Hematopoietic multipotent progenitor cell treated with erythropoietin and hydrocortisone succinate and interleukin-3 and kit ligand, for 17 days (in vitro differentiated cells): ENCODE data around the gene KCNN3.

Source experiments
- DNase-seq: peaks from one replicate; pipeline ENCODE4 v3.0.0-alpha.2; 2015; ENCODE audit warnings: low spot score

The KCNN3 gene

DNA sequence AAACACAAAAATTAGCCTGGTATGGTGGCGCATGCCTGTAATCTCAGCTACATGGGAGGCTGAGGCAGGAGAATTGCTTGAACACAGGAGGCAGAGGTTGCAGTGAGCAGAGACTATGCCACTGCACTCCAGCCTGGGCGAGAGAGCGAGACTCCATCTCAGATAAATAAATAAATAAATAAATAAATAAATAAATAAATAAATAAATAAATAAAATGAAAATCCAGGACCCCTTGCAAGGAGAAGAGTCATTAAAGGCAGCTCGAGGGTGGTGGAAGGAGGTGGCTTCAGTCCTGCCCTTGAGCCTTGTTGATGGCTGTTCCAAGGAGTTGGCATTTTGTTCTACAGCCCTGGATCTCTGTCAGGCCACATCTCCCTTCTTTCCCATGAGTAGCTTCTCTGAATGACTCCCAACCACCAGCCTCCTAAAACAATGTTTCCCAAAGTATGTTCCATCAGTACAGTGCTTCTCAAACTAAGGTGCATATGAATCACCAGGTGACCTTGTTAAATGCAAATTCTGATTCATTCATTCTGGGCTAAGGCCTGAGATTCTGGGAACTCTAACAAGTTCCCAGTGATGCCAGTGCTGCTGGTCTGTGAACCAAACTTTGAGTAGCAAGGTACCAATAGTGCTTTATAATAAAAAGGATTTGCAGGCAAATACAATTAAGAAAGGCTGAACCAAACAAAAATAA, 99.0 kb downstream of the KCNN3 start:
- no peak for DNase-seq

DNA sequence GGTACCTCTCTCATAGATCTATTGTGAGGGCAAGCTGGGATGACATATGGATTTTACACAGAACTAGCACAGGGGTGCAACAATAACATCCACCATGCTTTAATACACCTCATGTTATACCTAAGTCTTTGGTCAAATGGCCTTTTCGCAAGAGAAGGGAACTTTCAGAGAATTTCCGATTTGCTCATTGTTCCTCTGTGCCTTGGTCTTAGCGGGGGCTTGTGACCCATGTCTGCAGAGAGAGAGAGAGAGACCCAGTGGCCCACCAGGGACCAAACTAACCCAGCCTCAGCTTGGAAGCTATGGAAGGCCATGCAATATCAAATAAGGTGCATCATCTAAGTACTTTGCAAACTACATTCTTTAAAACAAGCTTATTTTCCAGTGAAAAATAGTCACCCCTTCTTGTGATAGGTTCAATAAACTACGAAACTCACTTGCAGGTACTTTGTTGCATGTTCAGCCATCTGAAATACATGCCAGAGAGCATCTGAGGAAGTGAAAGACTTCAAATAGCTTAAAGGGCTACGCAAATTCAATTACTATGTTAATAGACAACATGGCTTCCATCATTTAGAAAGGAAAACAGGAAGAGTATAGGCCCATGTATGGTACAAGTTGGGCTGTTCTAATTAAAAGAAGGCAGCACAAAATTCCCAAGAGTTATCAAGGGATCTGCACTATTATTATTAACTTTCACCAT, 100.7 kb downstream of the KCNN3 start:
- no peak for DNase-seq

DNA sequence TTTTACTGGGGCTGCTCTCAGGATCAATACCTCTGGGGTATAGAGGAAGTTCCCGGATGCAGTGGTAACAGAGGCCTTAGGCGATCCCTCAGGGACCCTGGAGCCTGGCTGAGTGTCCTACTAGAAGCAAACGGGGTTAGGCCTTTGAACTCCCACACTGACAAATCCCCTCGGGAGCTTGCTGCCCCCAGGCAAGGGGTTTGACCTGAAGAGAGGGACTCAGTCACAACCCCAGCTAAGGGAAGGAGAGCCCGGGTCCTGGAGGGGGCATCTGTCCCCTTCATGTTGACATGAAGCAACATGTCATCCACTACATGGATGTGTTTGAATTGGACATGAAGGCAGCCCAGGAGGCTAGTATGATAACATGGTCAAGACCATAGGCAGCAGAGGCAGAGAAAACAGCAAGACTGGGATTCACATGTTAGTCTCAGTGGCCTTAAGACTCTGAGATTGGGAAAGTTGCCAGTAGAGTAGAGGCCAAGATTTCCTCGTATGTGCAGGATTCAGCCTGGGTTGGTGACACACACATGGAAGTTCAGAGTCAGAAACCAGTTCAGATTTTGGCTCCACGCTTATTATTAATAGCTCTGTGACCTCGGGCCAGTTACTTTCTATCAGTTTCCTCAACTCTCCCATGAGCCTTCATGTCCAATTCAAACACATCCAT, 101.5 kb downstream of the KCNN3 start:
- DNase-seq, result no peak

DNA sequence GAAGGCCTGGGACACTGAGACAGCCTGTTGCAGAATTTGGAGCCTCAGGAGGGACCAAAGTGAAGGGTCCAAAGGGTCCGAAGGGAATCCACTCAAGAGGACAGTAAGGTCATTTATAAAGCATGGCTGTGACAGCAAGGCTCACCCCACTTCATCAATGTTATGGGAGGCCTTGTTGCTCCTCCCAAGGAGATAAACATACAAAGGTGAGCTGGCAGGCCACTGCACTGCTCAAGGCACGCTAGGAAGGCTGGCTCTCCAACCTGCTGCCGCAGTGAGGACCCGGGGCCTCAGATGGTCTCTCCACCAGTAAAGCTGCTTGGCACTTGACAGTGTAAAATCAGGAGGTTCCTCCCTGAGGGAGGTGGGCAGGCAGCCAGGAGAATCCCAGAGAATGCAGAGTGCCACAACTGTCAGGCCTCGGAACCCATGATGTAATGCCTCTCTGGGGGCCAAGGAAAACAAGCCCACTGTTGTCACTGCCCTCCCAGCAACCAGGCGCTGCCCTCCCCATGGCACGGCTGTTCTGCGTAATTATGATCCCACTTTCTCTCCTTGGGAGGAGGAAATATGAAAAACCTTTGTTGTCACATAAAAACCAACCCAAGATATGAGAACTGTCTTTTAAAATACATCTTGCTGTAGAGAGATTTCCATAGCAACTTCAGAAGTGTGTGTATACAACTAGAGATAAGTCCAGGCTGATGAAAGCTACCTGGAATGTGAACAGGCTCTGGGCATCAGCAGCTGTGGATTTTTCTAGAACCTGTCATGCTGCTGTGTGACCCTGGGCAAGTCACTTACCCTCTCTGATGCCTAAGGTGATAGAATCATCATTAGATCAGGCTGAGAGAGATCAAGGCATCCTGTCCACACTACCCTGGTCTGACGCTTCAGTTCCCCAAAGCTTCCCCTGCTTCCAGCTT, 102.5 kb downstream of the KCNN3 start:
- no peak for DNase-seq

DNA sequence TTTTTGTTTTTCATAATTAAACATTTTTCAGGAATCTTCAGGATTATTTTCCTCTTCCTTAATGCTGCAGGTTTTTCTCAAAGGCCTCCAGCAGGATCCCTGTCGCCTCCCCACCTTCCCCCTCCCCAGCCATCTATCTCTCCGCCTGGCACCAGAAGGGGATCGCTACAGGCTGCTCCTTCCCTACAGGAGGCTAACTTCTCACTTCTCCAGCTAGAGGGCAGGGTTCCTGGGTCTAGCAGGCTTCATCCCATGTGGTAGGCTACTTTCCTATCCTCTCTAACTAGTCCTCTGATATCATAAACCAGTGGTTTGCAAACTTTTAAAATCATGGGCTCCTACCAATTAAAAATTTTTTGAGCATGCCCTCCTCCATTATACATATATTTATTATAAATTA, 104.1 kb downstream of the KCNN3 start:
- no peak for DNase-seq

DNA sequence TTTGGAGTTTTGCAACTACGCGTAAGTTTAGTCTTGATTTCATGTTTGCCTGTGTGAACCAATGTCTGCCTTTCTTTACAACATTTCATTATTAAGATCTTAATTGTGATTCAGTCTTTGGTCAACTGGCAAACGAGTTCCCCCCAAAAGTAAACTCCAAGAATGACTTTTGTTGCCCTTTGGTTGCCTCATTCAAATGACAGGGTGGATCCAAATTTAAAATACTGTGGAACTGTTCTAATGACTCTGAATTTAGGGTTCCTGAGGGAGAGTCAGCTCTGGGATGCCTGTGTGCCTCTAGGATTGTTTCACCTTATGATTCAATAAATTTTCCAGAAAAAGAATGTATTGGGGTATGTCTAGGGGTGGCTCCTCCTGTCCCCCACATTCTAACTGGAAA, 105.3 kb downstream of the KCNN3 start:
- no peak for DNase-seq

DNA sequence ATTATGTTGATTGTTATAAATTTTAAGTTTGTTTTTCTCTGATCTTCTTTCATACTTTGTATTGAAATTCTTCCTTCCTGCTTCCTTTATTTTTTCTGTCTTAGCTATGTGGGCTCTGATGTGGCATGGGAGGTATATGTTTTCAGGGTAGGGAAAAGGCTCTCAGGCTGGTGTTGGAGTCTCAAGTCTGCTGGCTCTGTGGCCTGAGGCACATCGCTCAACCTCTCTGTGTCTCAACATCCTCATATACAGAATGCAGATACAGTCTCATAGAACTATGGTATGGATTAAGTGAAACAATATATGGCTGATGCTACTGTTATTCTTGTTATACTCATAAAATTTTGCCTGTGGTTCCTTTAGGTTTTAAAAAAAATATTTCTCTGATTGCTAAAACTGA, 105.9 kb downstream of the KCNN3 start:
- no peak for DNase-seq

DNA sequence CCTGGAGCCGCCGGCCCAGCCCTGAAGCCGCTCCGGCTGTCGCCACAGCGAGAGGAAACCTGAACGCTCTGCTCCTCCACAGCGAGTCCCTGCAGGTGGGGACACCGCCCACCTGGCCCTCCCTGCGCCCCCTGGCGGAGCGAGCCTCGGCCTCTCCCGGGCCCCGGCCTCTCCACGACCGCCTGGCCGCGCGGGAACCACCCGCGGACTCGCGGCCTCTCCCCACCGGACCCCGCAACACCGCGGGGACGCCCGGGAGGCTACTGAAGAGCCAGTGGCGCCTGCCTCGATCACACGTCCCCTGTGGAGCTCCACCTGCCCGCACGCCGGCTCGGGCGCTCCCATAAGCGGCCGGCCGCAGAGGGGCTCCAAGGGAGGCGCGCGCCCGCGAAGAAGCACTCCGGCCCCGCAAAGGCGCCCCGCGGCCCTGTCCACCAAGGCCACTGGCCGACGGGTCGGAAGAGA, 109.6 kb downstream of the KCNN3 start:
- DNase-seq, result peak; percentile 65

DNA sequence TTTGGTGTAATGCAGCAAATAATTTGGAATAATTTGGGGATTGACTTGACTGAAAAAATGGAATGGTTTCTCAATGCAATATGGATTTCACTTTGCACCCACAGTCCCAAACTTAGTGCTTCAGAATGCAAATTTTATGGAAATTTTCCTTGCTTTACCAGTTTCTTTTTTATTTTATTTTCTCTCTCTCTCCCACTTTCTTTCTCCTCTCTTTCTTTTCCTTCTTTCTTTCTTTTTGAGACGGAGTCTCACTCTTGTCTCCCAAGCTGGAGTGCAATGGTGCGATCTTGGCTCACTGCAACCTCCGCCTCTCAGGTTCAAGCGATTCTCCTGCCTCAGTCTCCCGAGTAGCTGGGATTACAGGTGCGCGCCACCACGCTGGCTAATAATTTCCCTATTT, 110.3 kb downstream of the KCNN3 start:
- no peak for DNase-seq

DNA sequence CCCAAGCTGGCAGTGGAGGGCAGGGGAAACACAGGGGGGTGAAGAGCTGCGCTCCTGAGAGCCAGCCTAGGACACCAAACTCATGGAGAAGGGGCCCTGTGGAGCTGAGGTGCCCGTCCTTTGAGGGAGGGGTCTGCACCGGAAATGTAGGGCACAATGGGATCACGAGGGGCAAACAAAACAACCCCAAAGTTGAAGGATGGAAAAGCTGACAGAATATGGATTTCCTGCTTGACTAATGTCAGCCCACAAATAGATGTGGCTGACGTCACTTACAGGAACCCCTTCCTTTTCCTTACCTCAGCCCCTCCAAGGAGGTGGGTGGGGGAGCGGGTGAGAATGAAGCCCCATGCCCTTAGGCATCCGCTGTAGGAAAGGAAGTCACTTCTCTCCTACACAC, 110.9 kb downstream of the KCNN3 start:
- no peak for DNase-seq

DNA sequence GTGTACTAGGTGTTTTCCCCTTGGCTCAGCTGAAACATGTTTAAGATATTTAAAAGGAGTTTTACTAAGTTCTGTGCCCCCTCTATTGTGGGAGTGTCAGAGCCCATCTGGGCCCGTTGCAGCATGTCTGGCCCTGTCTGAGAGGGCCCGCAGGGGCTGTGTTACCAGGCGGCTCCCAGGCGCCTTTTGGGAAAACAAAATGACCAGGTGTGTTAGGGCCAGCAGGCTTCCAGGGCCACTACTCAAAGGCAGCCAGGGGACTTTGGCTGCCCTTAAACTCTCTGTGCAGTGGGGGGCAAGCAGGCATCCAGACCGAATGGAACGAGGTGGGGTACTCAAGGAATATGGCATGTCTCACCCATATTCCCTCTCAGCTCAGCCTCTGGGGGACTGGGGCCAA, 111.7 kb downstream of the KCNN3 start:
- DNase-seq, result no peak

DNA sequence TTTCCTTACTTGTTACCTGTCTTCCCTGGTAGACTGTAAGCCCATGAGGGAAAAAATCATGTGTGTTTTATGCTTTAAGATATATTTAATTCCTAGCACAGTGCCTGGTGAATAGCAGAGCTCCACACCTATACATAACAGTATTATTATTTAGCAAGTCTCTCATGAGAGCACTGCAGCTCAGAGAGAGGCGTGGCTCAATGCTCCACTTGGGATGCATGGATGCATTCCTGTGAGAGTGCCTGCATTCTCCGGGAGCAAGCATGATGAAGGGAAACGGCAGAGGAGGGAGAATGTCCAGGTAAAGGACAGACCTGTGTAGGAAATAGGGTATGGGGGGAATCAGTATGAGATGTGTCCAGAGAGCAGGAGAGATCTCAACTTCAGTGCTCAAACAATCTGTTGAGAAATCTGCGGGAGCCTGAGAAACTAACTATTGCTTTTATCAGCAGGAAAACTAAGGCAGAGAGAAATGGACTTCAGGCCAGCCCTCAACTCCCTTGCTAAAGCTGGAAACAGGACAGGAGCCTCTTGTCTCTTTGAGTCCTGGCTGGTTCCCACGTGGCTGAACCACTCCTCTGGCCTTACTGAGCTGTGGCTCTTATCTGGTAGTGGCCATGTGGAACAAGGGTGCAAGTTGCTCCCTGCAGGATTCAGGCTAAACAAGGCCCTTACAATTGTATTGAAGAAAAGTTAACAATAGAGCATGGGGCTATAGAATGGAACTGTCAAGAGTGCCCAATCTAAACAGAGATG, 113.1 kb downstream of the KCNN3 start:
- no peak for DNase-seq

DNA sequence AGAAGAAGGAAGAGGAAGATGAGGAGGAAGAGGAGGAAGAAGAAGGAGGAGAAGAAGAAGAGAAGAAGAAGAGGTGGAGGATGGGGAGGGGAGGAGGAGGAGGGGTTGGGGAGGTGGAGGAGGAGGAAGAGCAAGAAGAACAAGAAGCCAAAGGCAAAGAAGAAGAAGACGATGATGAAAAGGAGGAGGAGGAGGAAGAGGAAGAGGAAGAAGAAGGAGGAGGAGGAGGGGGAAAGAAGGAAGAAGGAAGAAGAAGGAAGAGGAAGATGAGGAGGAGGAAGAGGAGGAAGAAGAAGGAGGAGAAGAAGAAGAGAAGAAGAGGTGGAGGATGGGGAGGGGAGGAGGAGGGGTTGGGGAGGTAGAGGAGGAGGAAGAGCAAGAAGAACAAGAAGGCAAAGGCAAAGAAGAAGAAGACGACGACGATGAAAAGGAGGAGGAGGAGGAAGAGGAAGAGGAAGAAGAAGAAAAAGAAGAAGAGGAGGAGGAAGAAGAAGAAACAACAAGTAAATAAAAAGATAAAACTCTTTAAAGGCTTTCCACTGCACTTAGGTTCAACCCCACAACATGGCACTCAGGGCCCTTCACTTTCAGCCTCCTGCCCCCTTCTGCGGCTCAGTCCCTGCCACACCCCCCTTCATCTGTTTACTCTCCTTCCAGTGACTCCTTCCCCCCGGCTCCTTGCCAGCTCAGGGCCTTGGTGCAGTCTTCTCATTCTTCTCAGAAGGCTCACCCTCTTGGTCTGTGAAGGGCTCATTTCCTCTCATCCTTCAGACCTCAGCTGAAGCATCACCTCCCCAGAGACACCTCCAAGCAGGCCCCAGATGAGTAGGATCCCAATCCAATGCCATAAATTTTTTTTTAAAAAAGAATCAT, 114.0 kb downstream of the KCNN3 start:
- DNase-seq, result no peak

DNA sequence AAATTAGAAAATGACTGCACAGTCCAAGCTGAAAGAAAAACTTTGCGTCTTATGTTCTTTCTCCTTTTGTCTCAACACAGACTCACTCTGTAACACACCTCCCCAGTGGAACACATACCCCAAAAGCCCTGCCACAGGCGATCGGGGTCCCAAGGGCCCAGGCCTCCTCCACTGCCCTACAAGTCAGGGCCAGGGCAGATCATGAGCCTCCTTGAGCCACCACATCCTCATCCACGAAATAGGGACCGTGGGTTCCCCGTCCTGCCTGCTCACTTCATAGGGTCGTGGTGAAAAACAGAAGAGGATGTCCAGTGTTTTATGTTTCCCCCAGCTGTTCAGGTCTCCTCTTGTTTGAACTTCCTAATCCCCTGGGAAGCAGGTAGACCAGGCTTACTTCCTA, 116.7 kb downstream of the KCNN3 start:
- DNase-seq, result no peak

DNA sequence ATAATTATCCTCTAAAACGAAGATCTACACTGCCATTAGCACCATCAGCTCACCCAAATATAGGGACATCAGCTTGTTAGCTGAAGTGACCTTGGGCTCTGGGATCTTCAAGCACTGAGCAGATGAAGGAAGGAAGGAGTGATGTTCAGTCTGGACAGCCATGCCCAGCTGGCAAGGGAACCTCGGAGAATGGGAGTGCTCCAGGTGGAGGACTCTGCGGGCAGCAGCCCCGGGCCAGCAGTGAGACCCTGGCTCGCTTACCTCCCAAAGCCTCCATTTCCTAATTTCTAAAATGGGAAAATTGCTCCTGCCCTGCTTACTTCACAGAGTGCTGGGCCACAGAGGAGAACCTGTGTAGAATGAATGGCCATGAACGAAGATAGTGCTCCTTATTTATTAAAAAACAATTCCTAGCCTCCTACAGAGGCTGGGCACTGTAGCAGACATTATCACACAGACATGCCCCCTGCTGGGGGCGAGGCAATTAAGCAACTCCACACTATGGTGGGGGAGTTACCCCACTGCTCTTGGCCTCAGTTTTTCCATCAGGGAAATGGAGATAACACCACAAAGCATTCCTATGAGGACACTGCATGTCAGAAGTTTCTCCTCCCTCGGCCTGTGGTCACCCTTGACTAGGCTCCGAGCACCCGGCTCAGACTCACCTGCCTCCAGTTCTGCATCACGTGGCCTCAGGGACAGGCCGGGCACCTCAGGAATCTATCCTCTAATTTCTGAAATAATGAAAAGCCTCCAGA, 117.6 kb downstream of the KCNN3 start:
- peak; percentile 12 for DNase-seq

DNA sequence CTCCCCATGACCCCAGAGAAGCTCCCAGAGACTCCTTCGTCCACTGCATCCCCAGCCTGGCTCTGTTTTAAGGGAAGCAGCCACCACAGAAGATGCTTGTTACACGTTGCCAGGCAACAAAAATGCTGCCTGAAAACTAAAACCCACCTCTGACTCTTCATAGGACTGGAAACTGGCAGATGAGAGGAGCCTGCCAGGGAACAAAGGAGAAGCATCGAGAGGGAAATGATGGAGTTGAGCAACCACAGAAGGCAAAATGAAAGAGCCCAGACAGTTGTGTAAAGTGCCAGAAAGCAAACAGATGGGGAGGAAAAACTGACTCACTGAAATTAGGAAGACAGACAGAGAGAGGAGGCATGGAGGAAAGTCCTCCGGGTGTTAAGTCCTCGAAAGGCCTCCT, 118.4 kb downstream of the KCNN3 start:
- no peak for DNase-seq

DNA sequence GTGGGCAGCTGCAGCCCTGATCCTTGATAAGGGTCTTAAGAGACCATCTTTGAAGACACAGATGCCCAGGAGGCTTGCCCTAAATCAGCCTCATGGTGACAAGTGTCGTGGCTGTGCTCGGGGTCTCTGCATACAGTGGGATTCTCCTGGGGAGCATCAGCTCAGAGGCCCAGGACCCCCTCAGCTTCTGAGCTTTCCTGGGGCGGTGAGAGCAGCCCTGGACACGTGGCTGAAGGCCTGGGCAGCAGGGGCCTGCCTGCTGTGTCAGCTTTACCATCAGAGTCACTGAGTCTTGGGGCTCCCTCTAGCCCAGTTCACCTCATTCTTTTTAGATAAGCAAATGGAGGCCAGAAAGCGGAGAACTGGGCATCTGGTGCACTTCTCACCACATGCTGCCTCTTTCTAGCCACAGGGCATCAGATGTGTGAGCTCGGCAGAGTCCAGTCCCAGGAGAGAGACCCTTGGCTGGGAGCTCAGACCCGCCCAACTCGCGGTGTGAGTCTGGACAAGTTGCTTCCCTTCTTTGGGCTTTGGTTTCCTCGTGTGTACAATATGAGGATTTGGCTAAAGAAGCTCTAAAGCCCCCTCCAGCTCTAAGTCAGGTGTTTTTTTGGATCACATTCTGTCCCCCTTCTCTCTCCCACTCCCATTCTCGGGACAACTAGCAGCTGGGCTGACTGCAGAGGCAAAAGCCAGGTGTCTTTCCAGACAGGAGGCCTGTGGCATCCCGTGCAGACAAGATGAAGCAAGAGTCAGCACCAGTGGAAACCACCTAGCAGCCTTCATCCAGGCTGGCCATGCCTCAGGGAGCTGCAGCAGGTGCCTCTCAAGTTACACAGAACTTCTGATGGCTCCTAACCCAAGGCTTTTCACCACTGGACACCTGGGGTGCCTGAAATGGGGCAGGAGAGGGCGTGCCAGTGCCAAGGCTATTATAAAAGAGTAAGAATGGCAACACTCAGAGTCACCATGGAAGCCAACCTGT, 119.1 kb downstream of the KCNN3 start:
- DNase-seq, result no peak

DNA sequence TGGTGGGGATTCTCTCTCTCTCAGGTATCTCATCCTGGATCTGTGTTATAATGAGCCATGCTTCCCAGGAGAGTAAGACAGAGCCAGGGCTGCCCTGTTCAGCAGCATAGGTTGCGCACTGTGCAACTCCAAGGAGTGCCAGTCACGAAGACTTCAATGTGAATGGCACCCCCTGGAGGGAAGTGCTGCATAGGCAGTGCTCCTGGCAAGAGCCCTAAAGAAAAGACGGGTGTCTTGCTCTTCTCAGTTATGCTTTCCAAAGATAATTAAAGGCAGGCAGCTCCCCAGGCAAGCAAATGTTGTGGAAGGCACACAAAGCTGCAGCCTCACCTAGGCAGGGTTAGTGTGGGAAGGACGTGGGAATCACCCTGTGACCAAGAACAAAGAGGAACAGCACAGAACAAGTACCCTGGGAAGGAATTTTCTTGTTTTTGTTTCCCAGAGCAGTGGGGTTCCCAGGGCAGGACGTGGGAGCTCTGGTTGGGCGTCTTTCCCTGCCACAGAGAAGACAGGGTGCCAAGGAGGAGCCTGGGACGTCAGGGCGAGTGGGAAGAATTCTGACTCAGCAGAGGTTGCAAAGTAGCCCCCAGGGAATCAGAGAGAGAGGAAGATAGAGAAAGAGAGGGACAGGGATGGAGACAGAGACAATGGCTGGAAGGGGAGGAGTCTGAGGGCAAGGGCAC, 120.9 kb downstream of the KCNN3 start:
- DNase-seq, result peak; percentile 11
